HEK293 (cell line): ENCODE data around the gene TPGS1.

Source experiments
- CTCF ChIA-PET: fragments of 350-600 bp; formaldehyde crosslinking; extraction: SDS; loops from one replicate; lab custom pipeline; 2021; ENCODE audit warnings: antibody characterized with exemption; lab: Yijun Ruan, JAX
- POLR2A ChIA-PET: fragments of 300-600 bp; formaldehyde crosslinking; extraction: SDS; loops from one replicate; lab custom pipeline; 2020; ENCODE audit warnings: antibody characterized with exemption, inconsistent platforms; lab: Yijun Ruan, JAX
- H3K27ac ChIP-seq: fragments of 200-500 bp; sonication (Bioruptor generic); 2 replicates; pipeline ENCODE4 v1.5.1; 2014; ENCODE audit warnings: low read depth, low read length, control low read depth, inconsistent platforms; ENCODE audit errors: extremely low read depth
- H3K36me3 ChIP-seq, 2 experiments: fragments of 200-500 bp in 1 of 2; sonication (Bioruptor generic) in 1 of 2; 1 replicate in 1 of 2; 2 replicates in 1 of 2; pipeline ENCODE4 v1.5.1; 2014 to 2017; ENCODE audit warnings: inconsistent platforms in 2 of 2, low read length in 2 of 2; ENCODE audit not compliant: control insufficient read depth in 2 of 2, insufficient read depth in 1 of 2
- H3K4me1 ChIP-seq: fragments of 200-500 bp; sonication (Bioruptor generic); 2 replicates; pipeline ENCODE4 v1.5.1; 2014; ENCODE audit warnings: mild to moderate bottlenecking, low read length, inconsistent platforms; ENCODE audit not compliant: control insufficient read depth, insufficient read depth
- H3K4me3 ChIP-seq: 2 replicates; pipeline ENCODE4 v1.5.1; 2011; ENCODE audit warnings: low read depth, mild to moderate bottlenecking, control low read depth, low read length, moderate library complexity
- H3K9me3 ChIP-seq: fragments of 200-500 bp; sonication (Bioruptor generic); 2 replicates; pipeline ENCODE4 v1.5.1; 2014; ENCODE audit warnings: low read depth, low read length, inconsistent platforms; ENCODE audit not compliant: control insufficient read depth, insufficient read depth
- EGR2 ChIP-seq: fragments of 450-650 bp; formaldehyde crosslinking; IDR thresholded peaks from 2 replicates; pipeline ENCODE4 v1.5.1; 2016; ENCODE audit warnings: low read depth, missing biosample characterization, missing genetic modification characterization
- GLIS1 ChIP-seq: fragments of 450-650 bp; formaldehyde crosslinking; IDR thresholded peaks from 2 replicates; pipeline ENCODE4 v1.5.1; 2016; ENCODE audit warnings: missing biosample characterization, missing genetic modification characterization
- KLF16 ChIP-seq: fragments of 450-650 bp; formaldehyde crosslinking; IDR thresholded peaks from 2 replicates; pipeline ENCODE4 v1.5.1; 2017; ENCODE audit warnings: missing biosample characterization, missing genetic modification characterization
- KLF17 ChIP-seq: fragments of 450-650 bp; formaldehyde crosslinking; IDR thresholded peaks from 2 replicates; pipeline ENCODE4 v1.5.1; 2016; ENCODE audit warnings: missing biosample characterization, missing genetic modification characterization
- KLF9 ChIP-seq: fragments of 450-650 bp; formaldehyde crosslinking; IDR thresholded peaks from 2 replicates; pipeline ENCODE4 v1.5.1; 2016; ENCODE audit warnings: missing biosample characterization, missing genetic modification characterization, low read depth
- RBAK ChIP-seq: fragments of 450-650 bp; formaldehyde crosslinking; IDR thresholded peaks from 2 replicates; pipeline ENCODE4 v1.5.1; 2016; ENCODE audit warnings: missing biosample characterization, missing genetic modification characterization
- SETDB1 ChIP-seq: IDR thresholded peaks from one replicate; pipeline ENCODE4 v1.6.1; 2017; ENCODE audit warnings: mild to moderate bottlenecking, low read length, moderate library complexity, mixed read lengths; ENCODE audit not compliant: insufficient read length
- SP2 ChIP-seq: fragments of 450-650 bp; formaldehyde crosslinking; IDR thresholded peaks from 2 replicates; pipeline ENCODE4 v1.5.1; 2016; ENCODE audit warnings: missing biosample characterization, missing genetic modification characterization
- TSHZ1 ChIP-seq: fragments of 450-650 bp; formaldehyde crosslinking; IDR thresholded peaks from 2 replicates; pipeline ENCODE4 v1.5.1; 2016; ENCODE audit warnings: missing biosample characterization, missing genetic modification characterization, borderline replicate concordance
- ZBTB26 ChIP-seq: fragments of 450-650 bp; formaldehyde crosslinking; optimal IDR thresholded peaks from 2 replicates; pipeline ENCODE3; 2016; ENCODE audit warnings: missing biosample characterization, mild to moderate bottlenecking, missing genetic modification characterization
- ZBTB48 ChIP-seq: fragments of 450-650 bp; formaldehyde crosslinking; IDR thresholded peaks from 2 replicates; pipeline ENCODE4 v1.5.1; 2016; ENCODE audit warnings: missing biosample characterization, missing genetic modification characterization
- ZFHX2 ChIP-seq: fragments of 450-650 bp; formaldehyde crosslinking; conservative IDR thresholded peaks from 2 replicates; pipeline ENCODE4 v1.5.1; 2016; ENCODE audit warnings: missing biosample characterization, missing genetic modification characterization
- ZNF10 ChIP-seq: fragments of 450-650 bp; formaldehyde crosslinking; IDR thresholded peaks from 2 replicates; pipeline ENCODE4 v1.5.1; 2017; ENCODE audit warnings: missing biosample characterization, missing genetic modification characterization
- ZNF146 ChIP-seq: fragments of 450-650 bp; formaldehyde crosslinking; IDR thresholded peaks from 2 replicates; pipeline ENCODE4 v1.5.1; 2016; ENCODE audit warnings: missing biosample characterization, missing genetic modification characterization
- ZNF280D ChIP-seq: fragments of 450-650 bp; formaldehyde crosslinking; IDR thresholded peaks from 2 replicates; pipeline ENCODE4 v1.5.1; 2016; ENCODE audit warnings: missing biosample characterization, missing genetic modification characterization
- ZNF292 ChIP-seq: fragments of 450-650 bp; formaldehyde crosslinking; IDR thresholded peaks from 2 replicates; pipeline ENCODE4 v1.5.1; 2016; ENCODE audit warnings: low read depth, missing biosample characterization, missing genetic modification characterization, borderline replicate concordance
- ZNF335 ChIP-seq: fragments of 450-650 bp; formaldehyde crosslinking; conservative IDR thresholded peaks from 2 replicates; pipeline ENCODE4 v1.5.1; 2016; ENCODE audit warnings: missing biosample characterization, missing genetic modification characterization
- ZNF350 ChIP-seq: fragments of 450-650 bp; formaldehyde crosslinking; IDR thresholded peaks from 2 replicates; pipeline ENCODE4 v1.5.0; 2017; ENCODE audit warnings: missing biosample characterization, mild to moderate bottlenecking, missing genetic modification characterization
- ZNF404 ChIP-seq: fragments of 450-650 bp; formaldehyde crosslinking; IDR thresholded peaks from 2 replicates; pipeline ENCODE4 v1.5.1; 2017; ENCODE audit warnings: missing biosample characterization, missing genetic modification characterization
- ZNF473 ChIP-seq: fragments of 450-650 bp; formaldehyde crosslinking; IDR thresholded peaks from 2 replicates; pipeline ENCODE4 v1.5.1; 2017; ENCODE audit warnings: missing biosample characterization, missing genetic modification characterization
- ZNF529 ChIP-seq: fragments of 450-650 bp; formaldehyde crosslinking; IDR thresholded peaks from 2 replicates; pipeline ENCODE4 v1.5.1; 2017; ENCODE audit warnings: missing genetic modification characterization, missing biosample characterization; ENCODE audit not compliant: insufficient replicate concordance
- ZNF561 ChIP-seq: fragments of 450-650 bp; IDR thresholded peaks from 2 replicates; pipeline ENCODE4 v1.5.1; 2018; ENCODE audit warnings: missing biosample characterization, missing genetic modification characterization, borderline replicate concordance
- ZNF585B ChIP-seq: fragments of 450-650 bp; formaldehyde crosslinking; IDR thresholded peaks from 2 replicates; pipeline ENCODE4 v1.5.1; 2016; ENCODE audit warnings: missing biosample characterization, missing genetic modification characterization
- ZNF610 ChIP-seq: fragments of 450-650 bp; formaldehyde crosslinking; IDR thresholded peaks from 2 replicates; pipeline ENCODE4 v1.5.1; 2016; ENCODE audit warnings: missing biosample characterization, missing genetic modification characterization, borderline replicate concordance
- ZNF621 ChIP-seq: fragments of 450-650 bp; formaldehyde crosslinking; IDR thresholded peaks from 2 replicates; pipeline ENCODE4 v1.5.1; 2017; ENCODE audit warnings: missing biosample characterization, missing genetic modification characterization
- ZNF654 ChIP-seq: fragments of 450-650 bp; formaldehyde crosslinking; IDR thresholded peaks from 2 replicates; pipeline ENCODE4 v1.5.1; 2016; ENCODE audit warnings: low read depth, missing biosample characterization, missing genetic modification characterization
- ZNF660 ChIP-seq: fragments of 450-650 bp; IDR thresholded peaks from 2 replicates; pipeline ENCODE4 v1.5.1; 2018; ENCODE audit warnings: missing biosample characterization, mild to moderate bottlenecking, missing genetic modification characterization
- ZNF830 ChIP-seq: fragments of 450-650 bp; IDR thresholded peaks from 2 replicates; pipeline ENCODE4 v1.5.0; 2018; ENCODE audit warnings: missing biosample characterization, missing genetic modification characterization, low read depth, mild to moderate bottlenecking, moderate library complexity

Gene TPGS1

GRCh38 chr19:510606-511100, 3.4 kb downstream of the TPGS1 start:
- peaks cover 7% of the 10 kb centered on the region; the same call in 1 of the 2 replicates for H3K4me1 ChIP-seq
- H3K36me3 ChIP-seq = peaks cover 0 to 11% of the 10 kb centered on the region in 2 experiments; a peak in 1 of 3 replicates
- CTCF ChIA-PET = interaction anchor here (0.6 to 2.9 kb wide), 39 partner anchors 8 to 491 kb away, joined by 3 to 49 read pairs (median 3); partner anchors contain the start of genes BSG, C2CD4C and CDC34
- peak overlapping the region; percentile 21; the same call in 1 of the 2 replicates for H3K4me3 ChIP-seq
- H3K9me3 ChIP-seq = no peaks in the 10 kb centered on the region
- POLR2A ChIA-PET = interaction anchor here (0.8 to 2.4 kb wide), 7 partner anchors 11 to 193 kb away, joined by 3 to 35 read pairs (median 3); partner anchors contain the start of genes CDC34 and SHC2
- H3K27ac ChIP-seq = no peak overlapping the region
- TF ChIP-seq ZNF292 = no peak
- TF ChIP-seq ZNF280D = 0 out of 2 replicates have a peak, but pooled peaks have one; percentile 6
- peak; percentile 45 for TF ChIP-seq ZNF654 (tag by site-specific recombination)
- TF ChIP-seq ZNF830 (tag by site-specific recombination) = no peak
- no peak for TF ChIP-seq ZNF350 (tag by site-specific recombination)
- no peak for TF ChIP-seq KLF16
- no peak for TF ChIP-seq ZNF404
- TF ChIP-seq RBAK (tag by site-specific recombination) = no peak
- TF ChIP-seq ZNF10 = no peak
- TF ChIP-seq ZFHX2 (tag by site-specific recombination) = peak; percentile 68
- TF ChIP-seq ZNF610 (tag by site-specific recombination) = peak; percentile 19; the same call in 1 of the 2 replicates
- TF ChIP-seq EGR2 (tag by site-specific recombination) = 0 out of 2 replicates have a peak, but pooled peaks have one; percentile 19
- TF ChIP-seq ZNF621 (tag by site-specific recombination) = no peak
- peak; percentile 25 for TF ChIP-seq SETDB1
- no peak for TF ChIP-seq TSHZ1
- no peak for TF ChIP-seq ZNF473 (tag by site-specific recombination)
- peak; percentile 61 for TF ChIP-seq ZNF335
- peak; percentile 62; the same call in 1 of the 2 replicates for TF ChIP-seq ZNF660 (tag by site-specific recombination)
- TF ChIP-seq ZBTB26 (tag by site-specific recombination) = peak; percentile 24
- TF ChIP-seq ZNF146 (tag by site-specific recombination) = no peak
- TF ChIP-seq KLF9 = no peak
- no peak for TF ChIP-seq ZNF585B (tag by site-specific recombination)
- TF ChIP-seq ZNF561 (tag by site-specific recombination) = peak; percentile 49; the same call in 1 of the 2 replicates
- peak; percentile 25; the same call in 1 of the 2 replicates for TF ChIP-seq GLIS1
- TF ChIP-seq KLF17 (tag by site-specific recombination) = peak; percentile 71; the same call in 1 of the 2 replicates
- TF ChIP-seq SP2 (tag by site-specific recombination) = no peak
- peak; percentile 80; the same call in 1 of the 2 replicates for TF ChIP-seq ZBTB48 (tag by site-specific recombination)
- no peak for TF ChIP-seq ZNF529 (tag by site-specific recombination)
